Measurements from ENCODE around the gene MATN1.
A peak's percentile ranks its signal among the peaks of the same experiment; 100 is the strongest.

Gene MATN1

GRCh38 chr1:30745156-30745833 lies 21.9 kb upstream of the MATN1 start:
- DNase-seq (ENCODE audit: low read depth) = no peak

GRCh38 chr1:30744060-30744756 lies 20.8 kb upstream of the MATN1 start:
- DNase-seq (ENCODE audit: low read depth) = no peak

GRCh38 chr1:30743584-30744059 lies 20.2 kb upstream of the MATN1 start:
- peak; percentile 54 for DNase-seq (ENCODE audit: low read depth)

GRCh38 chr1:30742963-30743559 lies 19.7 kb upstream of the MATN1 start:
- DNase-seq (ENCODE audit: low read depth) = no peak

GRCh38 chr1:30742300-30742962 lies 19.0 kb upstream of the MATN1 start:
- DNase-seq (ENCODE audit: low read depth) = no peak

GRCh38 chr1:30741239-30741894 lies 18.0 kb upstream of the MATN1 start:
- DNase-seq (ENCODE audit: low read depth) = no peak

- no peak for DNase-seq (ENCODE audit: low read depth)
Observed at GRCh38 chr1:30740251-30741238, 17.2 kb upstream of the MATN1 start.

- DNase-seq (ENCODE audit: low read depth) = no peak
Observed at GRCh38 chr1:30739601-30740000, 16.2 kb upstream of the MATN1 start.

GRCh38 chr1:30738715-30739559 lies 15.6 kb upstream of the MATN1 start:
- no peak for DNase-seq (ENCODE audit: low read depth)

GRCh38 chr1:30738040-30738714 lies 14.8 kb upstream of the MATN1 start:
- no peak for DNase-seq (ENCODE audit: low read depth)

GRCh38 chr1:30737357-30738039 lies 14.1 kb upstream of the MATN1 start:
- DNase-seq (ENCODE audit: low read depth) = no peak

- DNase-seq (ENCODE audit: low read depth) = no peak
Observed at GRCh38 chr1:30735668-30736498, 12.5 kb upstream of the MATN1 start.

GRCh38 chr1:30735124-30735523 lies 11.7 kb upstream of the MATN1 start:
- DNase-seq (ENCODE audit: low read depth) = no peak

- DNase-seq (ENCODE audit: low read depth) = no peak
Observed at GRCh38 chr1:30734580-30734979, 11.2 kb upstream of the MATN1 start.

- no peak for DNase-seq (ENCODE audit: low read depth)
Observed at GRCh38 chr1:30734106-30734505, 10.7 kb upstream of the MATN1 start.

GRCh38 chr1:30733493-30733892 lies 10.1 kb upstream of the MATN1 start:
- DNase-seq (ENCODE audit: low read depth) = no peak

GRCh38 chr1:30732277-30732996 lies 9.1 kb upstream of the MATN1 start:
- DNase-seq (ENCODE audit: low read depth) = no peak

All from activated T-helper 9 cell treated with anti-CD3 and anti-CD28 coated beads, Interleukin-2, amount 50 U/mL, for 16 hours (primary cell).